ENCODE results near the gene AFP.

AFP gene

DNA sequence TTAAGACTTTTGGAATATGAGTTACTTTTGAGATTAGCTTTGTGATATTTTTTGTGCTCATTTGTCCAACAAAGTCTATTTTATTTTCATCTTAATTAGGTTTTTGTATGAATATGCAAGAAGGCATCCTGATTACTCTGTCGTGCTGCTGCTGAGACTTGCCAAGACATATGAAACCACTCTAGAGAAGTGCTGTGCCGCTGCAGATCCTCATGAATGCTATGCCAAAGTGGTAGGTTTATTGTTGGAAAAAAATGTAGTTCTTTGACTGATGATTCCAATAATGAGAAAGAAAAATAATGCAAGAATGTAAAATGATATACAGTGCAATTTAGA lies 21.1 kb upstream of the AFP start:
- no peak for DNase-seq (ENCODE audit: low spot score)

DNA sequence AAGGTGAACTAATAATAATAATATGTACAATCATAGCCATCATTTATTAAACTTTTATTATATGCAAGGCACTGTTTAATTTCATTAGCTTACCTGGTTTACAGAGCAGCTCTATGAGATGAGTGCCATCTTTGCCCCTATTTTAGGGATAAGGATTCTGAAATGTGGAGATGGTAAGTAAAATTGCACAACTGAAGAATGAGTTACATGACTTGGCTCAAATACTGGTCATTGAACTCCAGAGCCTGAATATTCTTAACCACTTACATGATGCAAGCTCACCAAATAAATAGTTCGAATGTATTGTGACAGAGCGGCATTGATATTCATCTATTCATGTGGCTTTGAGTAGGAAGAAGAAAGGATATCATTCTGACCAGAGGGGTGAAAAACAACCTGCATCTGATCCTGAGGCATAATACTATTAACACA lies 20.2 kb upstream of the AFP start:
- no peak for DNase-seq (ENCODE audit: low spot score)

DNA sequence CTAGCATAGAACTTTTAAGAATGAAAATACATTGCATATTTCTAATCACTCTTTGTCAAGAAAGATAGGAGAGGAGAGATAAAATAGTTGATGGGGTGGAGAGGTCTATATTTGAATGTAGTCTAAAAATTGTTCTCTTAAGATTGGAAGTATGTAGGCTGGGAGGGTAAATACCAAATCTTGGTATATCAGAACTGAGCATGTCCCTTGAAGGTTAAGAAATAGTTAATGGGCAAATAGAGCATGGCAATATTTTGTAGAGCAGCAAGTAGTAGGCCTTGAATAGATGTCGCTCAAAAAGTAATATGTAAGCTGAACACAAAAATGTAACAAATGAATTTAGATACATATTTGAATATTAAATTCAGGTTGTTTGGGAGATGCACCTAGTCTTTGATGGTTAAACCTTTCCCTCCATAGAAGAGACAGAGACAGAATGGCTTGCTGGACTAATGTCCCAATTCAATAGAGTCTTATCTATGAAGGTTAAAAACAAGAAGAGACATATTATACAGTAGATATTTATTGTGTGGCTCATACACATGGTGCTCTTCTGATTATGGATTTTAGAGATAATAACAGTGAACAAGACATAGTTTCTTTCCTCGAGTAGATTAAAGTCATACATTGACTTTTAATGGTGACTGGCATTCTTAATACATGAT lies 19.5 kb upstream of the AFP start:
- no peak for DNase-seq (ENCODE audit: low spot score)

DNA sequence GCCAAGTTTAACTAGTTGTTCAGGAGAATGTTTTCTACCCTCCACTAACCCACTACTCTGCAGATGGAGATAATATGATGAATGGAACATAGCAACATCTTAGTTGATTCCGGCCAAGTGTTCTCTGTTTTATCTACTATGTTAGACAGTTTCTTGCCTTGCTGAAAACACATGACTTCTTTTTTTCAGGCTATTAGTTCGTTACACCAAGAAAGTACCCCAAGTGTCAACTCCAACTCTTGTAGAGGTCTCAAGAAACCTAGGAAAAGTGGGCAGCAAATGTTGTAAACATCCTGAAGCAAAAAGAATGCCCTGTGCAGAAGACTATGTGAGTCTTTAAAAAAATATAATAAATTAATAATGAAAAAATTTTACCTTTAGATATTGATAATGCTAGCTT lies 18.7 kb upstream of the AFP start:
- DNase-seq (ENCODE audit: low spot score), result no peak

DNA sequence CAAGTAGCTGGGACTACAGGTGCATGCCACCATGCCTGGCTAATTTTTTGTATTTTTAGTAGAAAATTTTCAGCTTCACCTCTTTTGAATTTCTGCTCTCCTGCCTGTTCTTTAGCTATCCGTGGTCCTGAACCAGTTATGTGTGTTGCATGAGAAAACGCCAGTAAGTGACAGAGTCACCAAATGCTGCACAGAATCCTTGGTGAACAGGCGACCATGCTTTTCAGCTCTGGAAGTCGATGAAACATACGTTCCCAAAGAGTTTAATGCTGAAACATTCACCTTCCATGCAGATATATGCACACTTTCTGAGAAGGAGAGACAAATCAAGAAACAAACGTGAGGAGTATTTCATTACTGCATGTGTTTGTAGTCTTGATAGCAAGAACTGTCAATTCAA lies 18.0 kb upstream of the AFP start:
- no peak for DNase-seq (ENCODE audit: low spot score)

DNA sequence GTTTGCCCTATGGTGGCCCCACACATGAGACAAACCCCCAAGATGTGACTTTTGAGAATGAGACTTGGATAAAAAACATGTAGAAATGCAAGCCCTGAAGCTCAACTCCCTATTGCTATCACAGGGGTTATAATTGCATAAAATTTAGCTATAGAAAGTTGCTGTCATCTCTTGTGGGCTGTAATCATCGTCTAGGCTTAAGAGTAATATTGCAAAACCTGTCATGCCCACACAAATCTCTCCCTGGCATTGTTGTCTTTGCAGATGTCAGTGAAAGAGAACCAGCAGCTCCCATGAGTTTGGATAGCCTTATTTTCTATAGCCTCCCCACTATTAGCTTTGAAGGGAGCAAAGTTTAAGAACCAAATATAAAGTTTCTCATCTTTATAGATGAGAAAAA lies 17.3 kb upstream of the AFP start:
- no peak for DNase-seq (ENCODE audit: low spot score)

DNA sequence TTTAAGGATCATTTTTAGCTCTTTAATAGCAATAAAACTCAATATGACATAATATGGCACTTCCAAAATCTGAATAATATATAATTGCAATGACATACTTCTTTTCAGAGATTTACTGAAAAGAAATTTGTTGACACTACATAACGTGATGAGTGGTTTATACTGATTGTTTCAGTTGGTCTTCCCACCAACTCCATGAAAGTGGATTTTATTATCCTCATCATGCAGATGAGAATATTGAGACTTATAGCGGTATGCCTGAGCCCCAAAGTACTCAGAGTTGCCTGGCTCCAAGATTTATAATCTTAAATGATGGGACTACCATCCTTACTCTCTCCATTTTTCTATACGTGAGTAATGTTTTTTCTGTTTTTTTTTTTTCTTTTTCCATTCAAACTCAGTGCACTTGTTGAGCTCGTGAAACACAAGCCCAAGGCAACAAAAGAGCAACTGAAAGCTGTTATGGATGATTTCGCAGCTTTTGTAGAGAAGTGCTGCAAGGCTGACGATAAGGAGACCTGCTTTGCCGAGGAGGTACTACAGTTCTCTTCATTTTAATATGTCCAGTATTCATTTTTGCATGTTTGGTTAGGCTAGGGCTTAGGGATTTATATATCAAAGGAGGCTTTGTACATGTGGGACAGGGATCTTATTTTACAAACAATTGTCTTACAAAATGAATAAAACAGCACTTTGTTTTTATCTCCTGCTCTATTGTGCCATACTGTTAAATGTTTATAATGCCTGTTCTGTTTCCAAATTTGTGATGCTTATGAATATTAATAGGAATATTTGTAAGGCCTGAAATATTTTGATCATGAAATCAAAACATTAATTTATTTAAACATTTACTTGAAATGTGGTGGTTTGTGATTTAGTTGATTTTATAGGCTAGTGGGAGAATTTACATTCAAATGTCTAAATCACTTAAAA lies 16.6 kb upstream of the AFP start:
- DNase-seq (ENCODE audit: low spot score), result no peak

DNA sequence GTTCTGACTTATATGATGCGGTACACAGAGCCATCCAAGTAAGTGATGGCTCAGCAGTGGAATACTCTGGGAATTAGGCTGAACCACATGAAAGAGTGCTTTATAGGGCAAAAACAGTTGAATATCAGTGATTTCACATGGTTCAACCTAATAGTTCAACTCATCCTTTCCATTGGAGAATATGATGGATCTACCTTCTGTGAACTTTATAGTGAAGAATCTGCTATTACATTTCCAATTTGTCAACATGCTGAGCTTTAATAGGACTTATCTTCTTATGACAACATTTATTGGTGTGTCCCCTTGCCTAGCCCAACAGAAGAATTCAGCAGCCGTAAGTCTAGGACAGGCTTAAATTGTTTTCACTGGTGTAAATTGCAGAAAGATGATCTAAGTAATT lies 15.4 kb upstream of the AFP start:
- DNase-seq (ENCODE audit: low spot score), result no peak

DNA sequence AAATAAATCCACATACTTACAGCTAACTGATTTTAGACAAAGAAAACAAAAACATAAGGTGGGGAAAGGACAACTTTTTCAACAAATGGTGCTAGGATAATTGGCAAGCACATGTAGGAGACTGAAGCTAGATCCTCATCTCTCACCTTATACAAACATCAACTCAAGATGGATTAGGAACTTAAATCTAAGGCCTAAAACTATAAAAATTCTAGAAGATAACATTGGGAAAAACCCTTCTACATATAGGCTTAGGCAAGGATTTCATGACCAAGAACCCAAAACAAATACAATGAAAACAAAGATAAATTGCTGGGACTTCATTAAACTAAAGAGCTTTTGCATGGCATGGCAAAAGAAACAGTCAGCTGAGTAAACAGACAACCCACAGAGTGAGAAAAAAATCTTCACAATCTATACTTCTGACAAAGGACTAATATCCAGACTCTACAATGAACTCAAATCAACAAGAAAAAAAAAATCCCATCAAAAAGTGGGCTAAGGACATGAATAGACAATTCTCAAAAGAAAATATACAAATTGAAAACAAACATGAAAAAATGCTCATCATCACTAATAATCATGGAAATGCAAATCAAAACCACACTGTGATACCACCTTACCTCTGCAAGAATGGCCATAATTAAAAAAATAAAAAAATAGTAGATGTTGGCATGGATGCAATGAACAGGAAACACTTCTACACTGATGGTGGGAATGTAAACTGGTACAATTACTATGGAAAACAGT lies 14.1 kb upstream of the AFP start:
- DNase-seq (ENCODE audit: low spot score), result no peak

DNA sequence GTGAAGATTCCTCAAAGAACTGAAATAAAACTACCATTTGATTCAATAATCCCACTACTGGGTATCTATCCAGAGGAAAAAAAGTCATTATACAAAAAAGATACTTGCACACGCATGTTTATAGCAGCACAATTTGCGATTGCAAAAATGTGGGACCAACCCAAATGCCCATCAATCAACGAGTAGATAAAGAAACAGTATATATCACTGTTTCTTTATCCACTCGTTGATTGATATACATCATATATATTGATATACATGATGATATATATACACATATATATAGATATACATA lies 13.6 kb upstream of the AFP start:
- no peak for DNase-seq (ENCODE audit: low spot score)

DNA sequence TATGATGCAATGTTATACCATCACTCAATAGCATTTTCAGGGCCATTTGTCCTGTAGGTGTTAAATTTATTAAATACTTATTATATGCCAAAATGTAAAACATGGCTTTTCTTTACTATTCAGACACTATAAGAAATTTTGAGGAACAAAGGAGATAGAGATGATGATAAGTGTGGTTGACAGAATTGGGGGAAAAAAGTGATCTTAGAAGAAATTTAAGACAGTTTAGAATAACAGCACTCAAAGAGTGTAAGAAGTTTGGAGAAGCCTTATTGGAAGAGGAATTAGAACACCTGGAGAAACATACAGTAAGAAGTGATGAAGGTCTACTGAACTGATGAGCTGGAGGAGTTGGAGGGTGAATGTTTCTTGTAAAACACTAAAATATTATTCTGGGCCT lies 12.8 kb upstream of the AFP start:
- DNase-seq (ENCODE audit: low spot score), result no peak

DNA sequence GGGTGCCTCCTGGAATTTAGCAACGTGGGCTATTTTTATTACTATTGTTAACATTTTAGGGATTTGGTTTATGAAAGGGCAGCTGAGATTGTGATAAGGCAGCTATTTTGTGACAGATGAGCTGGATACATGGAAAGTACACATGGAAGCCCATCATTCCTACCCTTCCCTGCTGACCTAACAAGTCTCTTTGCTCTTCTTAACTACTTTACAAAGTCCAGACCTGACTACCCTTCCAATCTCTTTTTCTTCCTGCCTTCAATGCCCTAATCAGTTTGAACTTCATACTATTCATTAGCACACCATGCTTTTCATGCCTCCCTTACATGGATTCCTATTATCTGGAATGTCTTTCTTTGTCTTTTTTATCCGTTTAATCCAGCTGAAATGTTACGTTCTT lies 9.4 kb upstream of the AFP start:
- DNase-seq (ENCODE audit: low spot score), result no peak

DNA sequence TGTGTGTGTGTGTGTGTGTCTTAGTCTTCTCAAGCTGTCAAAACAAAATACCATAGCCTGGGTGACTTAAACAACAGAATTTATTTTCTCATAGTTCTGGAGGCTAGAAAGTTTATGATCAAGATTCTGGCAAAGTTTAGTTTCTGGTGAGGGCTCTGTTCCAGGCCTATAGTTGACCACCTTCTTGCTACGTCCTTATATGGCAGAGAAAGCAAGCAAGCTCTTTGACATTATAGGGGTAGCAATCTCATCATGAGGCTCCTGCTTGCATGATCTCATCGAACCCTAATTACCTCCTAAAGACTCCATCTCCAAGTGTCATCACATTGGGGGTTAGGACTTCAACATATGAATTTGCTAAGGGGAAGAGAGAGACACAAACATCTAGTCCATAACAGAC lies 6.9 kb upstream of the AFP start:
- DNase-seq (ENCODE audit: low spot score), result no peak

DNA sequence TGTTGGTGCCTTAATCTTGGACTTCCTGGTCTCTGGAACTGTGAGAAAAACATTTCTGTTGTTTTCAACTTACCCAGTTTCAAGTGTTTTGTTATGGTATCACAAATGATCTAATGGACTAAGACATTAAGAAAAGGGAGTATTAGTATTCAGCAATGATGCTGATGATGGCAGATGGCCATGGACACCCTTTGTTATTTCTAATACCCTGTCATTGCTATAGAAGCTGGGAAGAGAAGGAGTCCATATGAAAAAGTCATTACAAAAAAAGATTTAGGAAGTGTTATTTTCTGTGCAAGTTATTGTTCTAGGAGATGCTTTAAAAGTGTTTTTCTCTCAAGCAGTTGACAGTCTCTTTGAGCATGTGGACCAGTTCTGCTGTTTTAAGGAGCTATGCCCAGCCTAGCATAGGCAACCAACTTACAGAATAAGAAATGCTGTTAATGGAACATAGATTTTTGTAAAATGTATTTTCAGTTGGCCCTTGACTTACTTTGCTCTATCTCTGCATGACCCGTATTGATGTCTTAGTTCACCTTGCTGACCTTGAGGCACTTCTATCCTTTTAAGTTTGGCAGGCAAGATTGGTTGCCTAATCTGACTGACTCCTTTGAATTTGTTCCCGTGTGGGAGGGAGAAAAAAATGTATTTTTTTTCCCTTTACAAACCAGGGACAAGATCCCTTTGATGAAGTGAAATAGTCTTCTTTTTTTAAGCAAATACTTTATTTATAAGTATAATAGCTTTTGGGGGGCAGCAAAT lies 6.0 kb upstream of the AFP start:
- no peak for DNase-seq (ENCODE audit: low spot score)

DNA sequence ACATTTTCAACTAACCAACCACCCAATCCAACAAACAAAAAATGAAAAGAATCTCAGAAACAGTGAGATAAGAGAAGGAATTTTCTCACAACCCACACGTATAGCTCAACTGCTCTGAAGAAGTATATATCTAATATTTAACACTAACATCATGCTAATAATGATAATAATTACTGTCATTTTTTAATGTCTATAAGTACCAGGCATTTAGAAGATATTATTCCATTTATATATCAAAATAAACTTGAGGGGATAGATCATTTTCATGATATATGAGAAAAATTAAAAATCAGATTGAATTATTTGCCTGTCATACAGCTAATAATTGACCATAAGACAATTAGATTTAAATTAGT lies 4.2 kb upstream of the AFP start:
- DNase-seq (ENCODE audit: low spot score), result no peak

DNA sequence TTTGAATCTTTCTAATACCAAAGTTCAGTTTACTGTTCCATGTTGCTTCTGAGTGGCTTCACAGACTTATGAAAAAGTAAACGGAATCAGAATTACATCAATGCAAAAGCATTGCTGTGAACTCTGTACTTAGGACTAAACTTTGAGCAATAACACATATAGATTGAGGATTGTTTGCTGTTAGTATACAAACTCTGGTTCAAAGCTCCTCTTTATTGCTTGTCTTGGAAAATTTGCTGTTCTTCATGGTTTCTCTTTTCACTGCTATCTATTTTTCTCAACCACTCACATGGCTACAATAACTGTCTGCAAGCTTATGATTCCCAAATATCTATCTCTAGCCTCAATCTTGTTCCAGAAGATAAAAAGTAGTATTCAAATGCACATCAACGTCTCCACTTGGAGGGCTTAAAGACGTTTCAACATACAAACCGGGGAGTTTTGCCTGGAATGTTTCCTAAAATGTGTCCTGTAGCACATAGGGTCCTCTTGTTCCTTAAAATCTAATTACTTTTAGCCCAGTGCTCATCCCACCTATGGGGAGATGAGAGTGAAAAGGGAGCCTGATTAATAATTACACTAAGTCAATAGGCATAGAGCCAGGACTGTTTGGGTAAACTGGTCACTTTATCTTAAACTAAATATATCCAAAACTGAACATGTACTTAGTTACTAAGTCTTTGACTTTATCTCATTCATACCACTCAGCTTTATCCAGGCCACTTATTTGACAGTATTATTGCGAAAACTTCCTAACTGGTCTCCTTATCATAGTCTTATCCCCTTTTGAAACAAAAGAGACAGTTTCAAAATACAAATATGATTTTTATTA lies 3.6 kb upstream of the AFP start:
- no peak for DNase-seq (ENCODE audit: low spot score)

DNA sequence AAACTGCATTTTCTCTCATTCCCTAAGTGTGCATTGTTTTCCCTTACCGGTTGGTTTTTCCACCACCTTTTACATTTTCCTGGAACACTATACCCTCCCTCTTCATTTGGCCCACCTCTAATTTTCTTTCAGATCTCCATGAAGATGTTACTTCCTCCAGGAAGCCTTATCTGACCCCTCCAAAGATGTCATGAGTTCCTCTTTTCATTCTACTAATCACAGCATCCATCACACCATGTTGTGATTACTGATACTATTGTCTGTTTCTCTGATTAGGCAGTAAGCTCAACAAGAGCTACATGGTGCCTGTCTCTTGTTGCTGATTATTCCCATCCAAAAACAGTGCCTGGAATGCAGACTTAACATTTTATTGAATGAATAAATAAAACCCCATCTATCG lies 2.9 kb upstream of the AFP start:
- DNase-seq (ENCODE audit: low spot score), result no peak

DNA sequence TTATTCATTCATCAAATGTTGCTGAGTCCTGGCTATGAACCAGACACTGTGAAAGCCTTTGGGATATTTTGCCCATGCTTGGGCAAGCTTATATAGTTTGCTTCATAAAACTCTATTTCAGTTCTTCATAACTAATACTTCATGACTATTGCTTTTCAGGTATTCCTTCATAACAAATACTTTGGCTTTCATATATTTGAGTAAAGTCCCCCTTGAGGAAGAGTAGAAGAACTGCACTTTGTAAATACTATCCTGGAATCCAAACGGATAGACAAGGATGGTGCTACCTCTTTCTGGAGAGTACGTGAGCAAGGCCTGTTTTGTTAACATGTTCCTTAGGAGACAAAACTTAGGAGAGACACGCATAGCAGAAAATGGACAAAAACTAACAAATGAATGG lies 1.7 kb upstream of the AFP start:
- no peak for DNase-seq (ENCODE audit: low spot score)

DNA sequence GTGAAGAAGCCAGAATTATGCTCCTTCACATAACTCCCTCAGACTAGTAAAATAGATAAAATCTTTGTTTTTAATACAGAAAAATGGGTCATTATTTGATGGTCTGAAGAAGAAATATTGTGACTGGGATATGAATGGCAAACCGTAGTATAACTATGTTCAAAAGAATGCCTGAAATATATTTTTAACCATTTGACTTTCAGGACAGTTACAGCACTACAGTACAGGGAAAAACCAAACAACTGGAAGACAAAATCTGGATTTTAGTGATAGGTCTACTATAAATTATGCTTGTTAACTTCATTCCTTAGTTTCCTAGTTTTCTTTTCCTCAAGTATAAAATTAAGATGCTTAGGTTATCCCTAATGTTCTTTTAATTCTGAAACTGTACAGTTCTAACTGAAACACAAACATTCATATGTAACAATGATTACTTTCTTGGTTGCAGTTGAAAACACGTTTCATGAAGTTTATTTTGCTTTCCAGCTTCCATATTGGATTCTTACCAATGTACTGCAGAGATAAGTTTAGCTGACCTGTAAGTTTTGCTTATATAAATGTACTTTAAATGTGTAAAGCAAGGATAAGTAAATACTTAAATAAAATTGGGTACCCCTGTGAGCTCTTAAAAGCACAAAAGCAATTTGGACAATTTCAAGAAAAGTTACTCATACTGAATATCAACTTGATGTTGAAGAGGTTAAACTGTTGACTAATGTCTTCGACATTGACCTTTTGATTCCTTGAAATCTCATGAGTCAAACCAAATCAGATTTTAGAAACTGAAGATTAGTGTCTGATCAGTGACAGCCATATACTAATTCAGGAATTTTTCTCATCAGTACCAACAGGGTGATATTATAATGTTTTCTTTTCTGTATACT lies 895 bp downstream of the AFP start:
- DNase-seq (ENCODE audit: low spot score), result no peak

DNA sequence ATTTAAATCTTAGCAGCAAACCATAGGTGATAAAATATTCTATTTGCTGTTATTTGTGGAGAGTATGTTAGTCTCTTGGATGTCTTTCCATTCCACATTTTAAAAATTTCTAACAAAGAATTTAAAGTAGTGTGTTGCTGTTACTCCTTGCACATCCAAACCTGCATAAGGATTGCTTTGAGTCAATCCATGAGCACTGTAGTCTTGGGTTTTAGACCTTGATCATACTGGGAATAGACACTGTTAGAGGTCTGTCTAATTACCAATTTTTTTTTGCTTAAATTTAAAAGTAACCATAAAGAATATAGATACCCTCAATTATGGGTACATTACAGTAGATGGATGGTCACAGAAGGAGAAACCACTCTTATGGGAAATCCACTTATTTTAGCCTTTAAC lies 1.5 kb downstream of the AFP start:
- no peak for DNase-seq (ENCODE audit: low spot score)

DNA sequence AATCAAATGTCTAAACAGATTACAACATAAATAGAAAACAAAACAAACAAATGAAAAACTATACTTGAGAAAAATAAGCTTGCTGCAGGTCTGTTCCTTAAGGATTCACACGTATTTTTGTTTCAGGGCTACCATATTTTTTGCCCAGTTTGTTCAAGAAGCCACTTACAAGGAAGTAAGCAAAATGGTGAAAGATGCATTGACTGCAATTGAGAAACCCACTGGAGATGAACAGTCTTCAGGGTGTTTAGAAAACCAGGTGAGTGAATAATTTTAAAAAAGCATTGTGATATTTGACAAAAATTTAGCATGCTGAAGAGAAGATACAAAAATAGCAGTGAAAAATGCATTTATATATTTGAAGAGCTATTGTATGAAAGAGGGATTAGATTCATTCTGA lies 2.0 kb downstream of the AFP start:
- DNase-seq (ENCODE audit: low spot score), result no peak

Measured in HuH-7.5 (cell line).